GDM1 (cell line): ENCODE measurements around the gene HNRNPM.
A peak's percentile ranks its signal among the peaks of the same experiment; 100 is the strongest.
"Not testable (repeated sequence)": the region's sequence is repeated elsewhere in the genome, so short reads cannot be mapped to it uniquely, and the experiment has no call there.

ENCODE experiments used
- DNase-seq: peaks from one replicate; lab custom pipeline; 2025; lab: John Stamatoyannopoulos, UW

The HNRNPM gene

GRCh38 chr19:8444677-8445487, at the start of gene HNRNPM:
HNRNPM (plus strand) TSS chr19:8444975; CDS start chr19:8444999, 24 bp downstream.
- peak; percentile 99 for DNase-seq

GRCh38 chr19:8395621-8396082, 49.1 kb upstream of the HNRNPM start:
- no peak for DNase-seq

GRCh38 chr19:8396185-8396562, 48.6 kb upstream of the HNRNPM start:
- DNase-seq: no peak

GRCh38 chr19:8396563-8397203, 48.1 kb upstream of the HNRNPM start:
- no peak for DNase-seq

- no peak for DNase-seq
Observed at GRCh38 chr19:8397271-8397670, 47.5 kb upstream of the HNRNPM start.

- DNase-seq: no peak
Observed at GRCh38 chr19:8397746-8398310, 46.9 kb upstream of the HNRNPM start.

- DNase-seq: no peak
Observed at GRCh38 chr19:8398311-8398771, 46.4 kb upstream of the HNRNPM start.

GRCh38 chr19:8399681-8400188, 45.0 kb upstream of the HNRNPM start:
- DNase-seq: no peak

GRCh38 chr19:8401981-8402411, 42.8 kb upstream of the HNRNPM start:
- DNase-seq: no peak

- DNase-seq: no peak
Observed at GRCh38 chr19:8403098-8403819, 41.5 kb upstream of the HNRNPM start.

- DNase-seq: no peak
Observed at GRCh38 chr19:8403820-8404109, 41.0 kb upstream of the HNRNPM start.

GRCh38 chr19:8404391-8405151, 40.2 kb upstream of the HNRNPM start:
- DNase-seq: no peak

- DNase-seq: not testable (repeated sequence)
Observed at GRCh38 chr19:8410718-8411117, 34.1 kb upstream of the HNRNPM start.

- DNase-seq: peak; percentile 96
Observed at GRCh38 chr19:8412783-8413628, 31.8 kb upstream of the HNRNPM start, which contains the start of gene MARCHF2. MARCHF2 (plus strand) TSS chr19:8413305; CDS start chr19:8421841, 8,536 bp downstream.

GRCh38 chr19:8413629-8413995, 31.2 kb upstream of the HNRNPM start:
- no peak for DNase-seq

- no peak for DNase-seq
Observed at GRCh38 chr19:8416796-8417195, 28.0 kb upstream of the HNRNPM start.

- no peak for DNase-seq
Observed at GRCh38 chr19:8421484-8422461, 23.0 kb upstream of the HNRNPM start.

- peak; percentile 3 for DNase-seq
Observed at GRCh38 chr19:8423817-8424223, 21.0 kb upstream of the HNRNPM start.

- not testable (repeated sequence) for DNase-seq
Observed at GRCh38 chr19:8425331-8425730, 19.4 kb upstream of the HNRNPM start.
